ENCODE results near the gene SCOC.

DNA sequence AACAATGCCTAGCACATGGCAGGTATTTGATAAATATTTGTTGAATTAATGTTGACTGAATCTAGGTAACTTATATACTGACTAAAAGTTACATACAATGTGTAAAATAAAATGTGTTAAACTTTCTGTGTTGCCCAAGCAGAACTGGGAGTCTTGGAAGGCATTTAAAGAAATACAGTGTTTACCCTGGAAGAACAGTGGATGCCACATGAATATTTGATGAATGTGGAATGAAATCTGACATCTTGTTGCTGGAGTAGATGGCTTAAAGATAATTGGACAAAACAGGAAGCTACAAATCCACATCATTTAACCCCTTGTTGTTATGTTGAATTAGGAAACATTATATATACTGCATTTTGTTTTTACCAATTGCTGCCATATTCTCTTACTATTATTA, 39.9 kb upstream of the SCOC start:
- no peak for TF ChIP-seq POLR2A (IDR thresholded peaks at IDR 0.05)
- TF ChIP-seq, protein P1, sequence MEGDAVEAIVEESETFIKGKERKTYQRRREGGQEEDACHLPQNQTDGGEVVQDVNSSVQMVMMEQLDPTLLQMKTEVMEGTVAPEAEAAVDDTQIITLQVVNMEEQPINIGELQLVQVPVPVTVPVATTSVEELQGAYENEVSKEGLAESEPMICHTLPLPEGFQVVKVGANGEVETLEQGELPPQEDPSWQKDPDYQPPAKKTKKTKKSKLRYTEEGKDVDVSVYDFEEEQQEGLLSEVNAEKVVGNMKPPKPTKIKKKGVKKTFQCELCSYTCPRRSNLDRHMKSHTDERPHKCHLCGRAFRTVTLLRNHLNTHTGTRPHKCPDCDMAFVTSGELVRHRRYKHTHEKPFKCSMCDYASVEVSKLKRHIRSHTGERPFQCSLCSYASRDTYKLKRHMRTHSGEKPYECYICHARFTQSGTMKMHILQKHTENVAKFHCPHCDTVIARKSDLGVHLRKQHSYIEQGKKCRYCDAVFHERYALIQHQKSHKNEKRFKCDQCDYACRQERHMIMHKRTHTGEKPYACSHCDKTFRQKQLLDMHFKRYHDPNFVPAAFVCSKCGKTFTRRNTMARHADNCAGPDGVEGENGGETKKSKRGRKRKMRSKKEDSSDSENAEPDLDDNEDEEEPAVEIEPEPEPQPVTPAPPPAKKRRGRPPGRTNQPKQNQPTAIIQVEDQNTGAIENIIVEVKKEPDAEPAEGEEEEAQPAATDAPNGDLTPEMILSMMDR (IDR thresholded peaks at IDR 0.05 in 4 of 5, conservative IDR thresholded peaks at IDR 0.05 in 1 of 5) = no peak
